ENCODE data around the gene AKT3. TPM values are rescaled to one million over a fixed set of nuclear protein-coding genes. Genes with fewer than 3 reads are reported as not detected.

AKT3 gene
- polyA plus RNA-seq, 1 donor (not counting 4 experiments of a cell fraction or from before 2014, with no cell fraction given), result 2.9 TPM

DNA sequence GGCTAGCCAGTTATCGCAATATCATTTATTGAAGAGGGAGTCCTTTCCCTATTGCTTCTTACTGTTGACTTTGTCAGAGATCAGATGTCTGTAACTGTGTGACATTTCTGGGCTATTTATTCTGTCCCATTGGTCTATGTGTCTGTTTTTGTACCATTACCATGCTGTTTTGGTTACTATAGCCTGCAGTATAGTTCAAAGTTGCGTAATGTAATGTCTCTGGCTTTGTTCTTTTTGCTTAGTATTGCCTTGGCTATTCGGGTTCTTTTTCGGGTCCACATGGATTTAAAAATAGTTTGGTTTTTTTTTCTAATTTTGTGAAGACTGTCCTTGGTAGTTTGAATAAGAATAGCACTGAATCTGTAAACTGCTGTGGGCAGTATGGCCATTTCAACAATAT, 320.5 kb downstream of the AKT3 start:
- no peaks in the 10 kb centered on the region for H3K79me2 ChIP-seq (ENCODE audit: control insufficient read depth, insufficient read depth, low read length)
- DNase-seq (ENCODE audit: low read depth, low spot score), result no peak
- H3K4me1 ChIP-seq (ENCODE audit: control insufficient read depth, extremely low read depth, insufficient read depth, low read length), result peaks cover 7% of the 10 kb centered on the region
- no peaks in the 10 kb centered on the region for H3K36me3 ChIP-seq (ENCODE audit: control insufficient read depth in 2 of 2, extremely low read depth in 1 of 2, insufficient read depth in 2 of 2, low read length in 2 of 2)
- no peak for FAIRE-seq
- dilution Hi-C loops (cut with MboI; ENCODE audit: extremely low pct_ligation_motif_present, low sequenced_read_pairs), result no loop called here
- no peak overlapping the region for H3K27ac ChIP-seq (ENCODE audit: control insufficient read depth, insufficient read depth, low read length)
- no peaks in the 10 kb centered on the region for H3K9me3 ChIP-seq (ENCODE audit: control insufficient read depth, low read depth, low read length)
- H2AFZ ChIP-seq (ENCODE audit: control insufficient read depth, low read length), result no peak overlapping the region
- TF ChIP-seq, protein P1, sequence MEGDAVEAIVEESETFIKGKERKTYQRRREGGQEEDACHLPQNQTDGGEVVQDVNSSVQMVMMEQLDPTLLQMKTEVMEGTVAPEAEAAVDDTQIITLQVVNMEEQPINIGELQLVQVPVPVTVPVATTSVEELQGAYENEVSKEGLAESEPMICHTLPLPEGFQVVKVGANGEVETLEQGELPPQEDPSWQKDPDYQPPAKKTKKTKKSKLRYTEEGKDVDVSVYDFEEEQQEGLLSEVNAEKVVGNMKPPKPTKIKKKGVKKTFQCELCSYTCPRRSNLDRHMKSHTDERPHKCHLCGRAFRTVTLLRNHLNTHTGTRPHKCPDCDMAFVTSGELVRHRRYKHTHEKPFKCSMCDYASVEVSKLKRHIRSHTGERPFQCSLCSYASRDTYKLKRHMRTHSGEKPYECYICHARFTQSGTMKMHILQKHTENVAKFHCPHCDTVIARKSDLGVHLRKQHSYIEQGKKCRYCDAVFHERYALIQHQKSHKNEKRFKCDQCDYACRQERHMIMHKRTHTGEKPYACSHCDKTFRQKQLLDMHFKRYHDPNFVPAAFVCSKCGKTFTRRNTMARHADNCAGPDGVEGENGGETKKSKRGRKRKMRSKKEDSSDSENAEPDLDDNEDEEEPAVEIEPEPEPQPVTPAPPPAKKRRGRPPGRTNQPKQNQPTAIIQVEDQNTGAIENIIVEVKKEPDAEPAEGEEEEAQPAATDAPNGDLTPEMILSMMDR (optimal IDR thresholded peaks at IDR 0.05 in 1 of 3, IDR thresholded peaks at IDR 0.05 in 1 of 3, conservative IDR thresholded peaks at IDR 0.05 in 1 of 3; ENCODE audit: extremely low read depth in 1 of 3, insufficient read depth in 2 of 3, low read length in 3 of 3), result no peak
- TF ChIP-seq EZH2 (IDR thresholded peaks at IDR 0.05; ENCODE audit: low read length), result no peak
- H3K27me3 ChIP-seq (ENCODE audit: control insufficient read depth, extremely low read depth, insufficient read depth, low read length), result no peaks in the 10 kb centered on the region
- no peak overlapping the region for H3K4me2 ChIP-seq (ENCODE audit: control insufficient read depth, extremely low read depth, insufficient read depth, low read depth, low read length)
- H3K9me1 ChIP-seq (ENCODE audit: control insufficient read depth, extremely low read depth, insufficient read depth, low read length), result no peaks in the 10 kb centered on the region
- no peaks in the 10 kb centered on the region for H4K20me1 ChIP-seq (ENCODE audit: control insufficient read depth, extremely low read depth, insufficient read depth, low read length)
- no peak overlapping the region for H3K4me3 ChIP-seq (ENCODE audit: control insufficient read depth in 2 of 3, extremely low read depth in 1 of 3, insufficient read depth in 2 of 3, low read depth in 1 of 3, low read length in 3 of 3)
- H3K9ac ChIP-seq (ENCODE audit: control insufficient read depth, extremely low read depth, insufficient read depth, low read length), result no peak overlapping the region

- no peaks in the 10 kb centered on the region for H3K36me3 ChIP-seq (ENCODE audit: control insufficient read depth in 2 of 2, extremely low read depth in 1 of 2, insufficient read depth in 2 of 2, low read length in 2 of 2)
- no peak overlapping the region for H3K27ac ChIP-seq (ENCODE audit: control insufficient read depth, insufficient read depth, low read length)
- peaks cover 7% of the 10 kb centered on the region for H3K4me1 ChIP-seq (ENCODE audit: control insufficient read depth, extremely low read depth, insufficient read depth, low read length)
- H3K9me1 ChIP-seq (ENCODE audit: control insufficient read depth, extremely low read depth, insufficient read depth, low read length), result no peaks in the 10 kb centered on the region
- H3K27me3 ChIP-seq (ENCODE audit: control insufficient read depth, extremely low read depth, insufficient read depth, low read length), result no peaks in the 10 kb centered on the region
- dilution Hi-C loops (cut with MboI; ENCODE audit: extremely low pct_ligation_motif_present, low sequenced_read_pairs), result no loop called here
- FAIRE-seq, result no peak
- H3K9me3 ChIP-seq (ENCODE audit: control insufficient read depth, low read depth, low read length), result no peaks in the 10 kb centered on the region
- no peak for DNase-seq (ENCODE audit: low read depth, low spot score)
- H3K79me2 ChIP-seq (ENCODE audit: control insufficient read depth, insufficient read depth, low read length), result no peaks in the 10 kb centered on the region
- no peak overlapping the region for H3K9ac ChIP-seq (ENCODE audit: control insufficient read depth, extremely low read depth, insufficient read depth, low read length)
- TF ChIP-seq, protein P1 (optimal IDR thresholded peaks at IDR 0.05 in 1 of 3, IDR thresholded peaks at IDR 0.05 in 1 of 3, conservative IDR thresholded peaks at IDR 0.05 in 1 of 3; ENCODE audit: extremely low read depth in 1 of 3, insufficient read depth in 2 of 3, low read length in 3 of 3), result no peak
- TF ChIP-seq EZH2 (IDR thresholded peaks at IDR 0.05; ENCODE audit: low read length), result no peak
- H4K20me1 ChIP-seq (ENCODE audit: control insufficient read depth, extremely low read depth, insufficient read depth, low read length), result no peaks in the 10 kb centered on the region
- no peak overlapping the region for H3K4me3 ChIP-seq (ENCODE audit: control insufficient read depth in 2 of 3, extremely low read depth in 1 of 3, insufficient read depth in 2 of 3, low read depth in 1 of 3, low read length in 3 of 3)
- H3K4me2 ChIP-seq (ENCODE audit: control insufficient read depth, extremely low read depth, insufficient read depth, low read depth, low read length), result no peak overlapping the region
- no peak overlapping the region for H2AFZ ChIP-seq (ENCODE audit: control insufficient read depth, low read length)
These were observed 321.5 kb downstream of the AKT3 start for GRCh38 chr1:243528459-243529121.
